MCF 10A (cell line): ENCODE data around the gene EOLA2. TPM values are rescaled to one million over a fixed set of nuclear protein-coding genes. Genes with fewer than 3 reads are reported as not detected.
A peak's percentile ranks its signal among the peaks of the same experiment; 100 is the strongest.
"Not testable (repeated sequence)": the region's sequence is repeated elsewhere in the genome, so short reads cannot be mapped to it uniquely, and the experiment has no call there.

Experiments used
- BruUV-seq: library from RNA; stranded (reverse); fragments of 400-500 nt; replicated peaks from 2 replicates; lab custom pipeline; 2021; lab: Mats Ljungman, UMichigan
- CTCF ChIA-PET: fragments of 300-600 bp; sonication (Branson Sonifier 250); formaldehyde crosslinking; extraction: SDS; loops from one replicate; lab custom pipeline; 2021; ENCODE audit warnings: antibody characterized with exemption, inconsistent platforms; lab: Yijun Ruan, JAX
- POLR2A ChIA-PET: fragments of 300-600, 350-650 bp; sonication (Branson Sonifier 250); formaldehyde crosslinking; extraction: SDS; loops from one replicate; lab custom pipeline; 2020; ENCODE audit warnings: antibody characterized with exemption, inconsistent platforms; lab: Yijun Ruan, JAX
- DNase-seq: peaks from one replicate; pipeline ENCODE4 v3.0.0-alpha.2; 2018; ENCODE audit not compliant: unreplicated experiment
- H3K27ac Mint-ChIP-seq: one replicate; pipeline ENCODE4 v1.8.0; 2022; ENCODE audit warnings: mild to moderate bottlenecking, low read depth, mixed read lengths; ENCODE audit not compliant: unreplicated experiment
- H3K27me3 Mint-ChIP-seq: one replicate; pipeline ENCODE4 v1.8.0; 2022; ENCODE audit warnings: mixed read lengths; ENCODE audit not compliant: insufficient read depth, unreplicated experiment
- H3K36me3 Mint-ChIP-seq: one replicate; pipeline ENCODE4 v1.8.0; 2022; ENCODE audit warnings: mild to moderate bottlenecking, moderate library complexity, mixed read lengths; ENCODE audit not compliant: insufficient read depth, unreplicated experiment
- H3K4me1 Mint-ChIP-seq: one replicate; pipeline ENCODE4 v1.8.0; 2022; ENCODE audit warnings: mixed read lengths; ENCODE audit not compliant: insufficient read depth, unreplicated experiment
- H3K4me3 Mint-ChIP-seq: one replicate; pipeline ENCODE4 v1.8.0; 2022; ENCODE audit warnings: mild to moderate bottlenecking, moderate library complexity, mixed read lengths; ENCODE audit not compliant: unreplicated experiment
- H3K9me3 Mint-ChIP-seq: one replicate; pipeline ENCODE4 v1.8.0; 2022; ENCODE audit warnings: mixed read lengths; ENCODE audit not compliant: unreplicated experiment
- intact Hi-C: fragments of 100-400 bp; cut with micrococcal nuclease; formaldehyde crosslinking; loops from 2 replicates; pipeline ENCODE4 v1.14.1; 2022
- total RNA-seq: library from RNA; stranded (reverse); gene quantifications from 2 replicates; pipeline ENCODE4 v1.2.3, GENCODE V29; 2022
- TF ChIP-seq, protein P1 (sequence below): fragments of 200-600 bp; IDR thresholded peaks from one replicate; pipeline ENCODE4 v1.8.0; 2022; ENCODE audit warnings: antibody characterized with exemption, mild to moderate bottlenecking; ENCODE audit not compliant: unreplicated experiment

EOLA2 gene
- total RNA-seq, 1 experiment from 2014 or later: 47.4 TPM

- POLR2A ChIA-PET: interaction anchor here (0.5 to 3.8 kb wide), 8 partner anchors 23 to 1816 kb away, joined by 3 to 58 read pairs (median 3); partner anchors contain the start of genes EOLA1, MTM1 and MTMR1
- Mint-ChIP-seq H3K9me3 (no peaks in the 10 kb centered on the region), H3K36me3 (no peaks in the 10 kb centered on the region), H3K27me3 (peaks cover 14% of the 10 kb centered on the region), H3K4me1 (no peaks in the 10 kb centered on the region), H3K4me3 (peak overlapping the region; percentile 84), H3K27ac (peak overlapping the region; percentile 100)
- intact Hi-C loops: no loop called here
- no TSS peak for BruUV-seq
- DNase-seq: peak; percentile 86
- TF ChIP-seq, protein P1, sequence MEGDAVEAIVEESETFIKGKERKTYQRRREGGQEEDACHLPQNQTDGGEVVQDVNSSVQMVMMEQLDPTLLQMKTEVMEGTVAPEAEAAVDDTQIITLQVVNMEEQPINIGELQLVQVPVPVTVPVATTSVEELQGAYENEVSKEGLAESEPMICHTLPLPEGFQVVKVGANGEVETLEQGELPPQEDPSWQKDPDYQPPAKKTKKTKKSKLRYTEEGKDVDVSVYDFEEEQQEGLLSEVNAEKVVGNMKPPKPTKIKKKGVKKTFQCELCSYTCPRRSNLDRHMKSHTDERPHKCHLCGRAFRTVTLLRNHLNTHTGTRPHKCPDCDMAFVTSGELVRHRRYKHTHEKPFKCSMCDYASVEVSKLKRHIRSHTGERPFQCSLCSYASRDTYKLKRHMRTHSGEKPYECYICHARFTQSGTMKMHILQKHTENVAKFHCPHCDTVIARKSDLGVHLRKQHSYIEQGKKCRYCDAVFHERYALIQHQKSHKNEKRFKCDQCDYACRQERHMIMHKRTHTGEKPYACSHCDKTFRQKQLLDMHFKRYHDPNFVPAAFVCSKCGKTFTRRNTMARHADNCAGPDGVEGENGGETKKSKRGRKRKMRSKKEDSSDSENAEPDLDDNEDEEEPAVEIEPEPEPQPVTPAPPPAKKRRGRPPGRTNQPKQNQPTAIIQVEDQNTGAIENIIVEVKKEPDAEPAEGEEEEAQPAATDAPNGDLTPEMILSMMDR: no peak
- CTCF ChIA-PET: interaction anchor here (0.9 to 1.6 kb wide), 4 partner anchors 10 to 417 kb away, joined by 3 to 9 read pairs (median 5); no protein-coding TSS in a partner anchor
Observed at GRCh38 chrX:149938881-149939654, 777 bp upstream of the EOLA2 start.

DNA sequence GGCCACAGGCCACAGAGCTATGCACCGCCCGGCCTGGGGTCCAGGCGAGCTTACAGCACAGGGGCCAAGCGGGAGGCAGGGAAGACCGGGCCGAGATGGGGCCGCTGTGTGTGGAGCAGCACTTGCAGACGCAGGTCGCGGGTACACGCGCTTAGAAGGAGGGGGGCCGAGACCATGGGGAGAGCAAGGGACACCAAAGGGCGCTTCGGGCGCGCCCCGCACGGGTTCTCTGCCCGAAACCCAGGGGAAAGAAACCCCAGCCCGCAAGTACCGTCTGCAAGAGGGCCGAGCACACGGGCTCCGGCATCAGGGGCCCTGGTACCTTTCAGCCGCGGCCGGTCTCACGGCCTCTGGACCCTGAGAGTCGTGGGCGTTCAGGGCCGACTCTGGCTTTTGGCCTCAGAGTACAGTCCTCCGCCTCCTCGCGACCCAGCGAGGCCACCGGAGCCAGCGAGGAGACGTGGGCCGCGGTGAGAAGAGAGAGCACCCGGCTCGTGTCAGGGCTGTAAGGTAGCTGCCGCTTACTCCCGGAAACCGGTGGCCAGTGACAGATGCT, 342 bp downstream of the EOLA2 start:
- no peak for DNase-seq
- TSS peak; percentile 66 for BruUV-seq
- peaks cover 11% of the 10 kb centered on the region for H3K36me3 Mint-ChIP-seq
- no peaks in the 10 kb centered on the region for H3K4me1 Mint-ChIP-seq
- H3K9me3 Mint-ChIP-seq: no peaks in the 10 kb centered on the region
- ChIA-PET POLR2A (interaction anchor here (0.6 to 3.8 kb wide), 9 partner anchors 22 to 1815 kb away, joined by 3 to 58 read pairs (median 3); partner anchors contain the start of gene EOLA1), CTCF (interaction anchor here (0.6 to 1.6 kb wide), 4 partner anchors 12 to 561 kb away, joined by 3 to 6 read pairs (median 4); no protein-coding TSS in a partner anchor)
- peak overlapping the region; percentile 100 for H3K27ac Mint-ChIP-seq
- H3K27me3 Mint-ChIP-seq: peaks cover 2% of the 10 kb centered on the region
- intact Hi-C loops: no loop called here
- TF ChIP-seq, protein P1: no peak
- peak overlapping the region; percentile 84 for H3K4me3 Mint-ChIP-seq

DNA sequence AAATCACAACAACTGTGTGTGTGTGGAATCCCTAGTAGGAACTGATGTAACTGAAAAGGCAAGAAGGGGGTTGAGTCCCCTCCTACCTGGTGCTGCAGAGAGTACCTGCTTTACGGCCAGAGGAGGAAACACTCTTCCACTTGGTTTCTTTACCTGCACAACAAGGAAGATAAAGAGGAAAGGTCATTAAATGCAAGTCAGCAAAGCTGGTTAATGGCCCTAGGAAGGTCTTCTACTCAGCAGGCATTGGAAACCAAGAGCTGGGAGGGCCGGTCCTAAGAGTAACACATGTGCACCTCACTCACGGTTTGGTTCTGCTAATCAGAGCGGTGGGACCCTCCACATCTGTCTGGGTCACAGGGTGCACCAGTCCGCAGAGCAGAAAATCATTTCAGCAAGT, 963 bp downstream of the EOLA2 start:
- ChIA-PET CTCF (interaction anchor here (0.6 kb wide), 1 partner anchor 562 kb away, joined by 3 read pairs; no protein-coding TSS in a partner anchor), POLR2A (interaction anchor here (0.6 to 3.8 kb wide), 2 partner anchors 124 to 397 kb away, joined by 3 to 58 read pairs; partner anchors contain the start of gene EOLA1)
- intact Hi-C loops, H3K27me3 Mint-ChIP-seq, DNase-seq, H3K4me1 Mint-ChIP-seq, BruUV-seq, H3K9me3 Mint-ChIP-seq: not testable (repeated sequence)
- H3K36me3 Mint-ChIP-seq: peaks cover 12% of the 10 kb centered on the region
- peak overlapping the region; percentile 78 for H3K27ac Mint-ChIP-seq
- H3K4me3 Mint-ChIP-seq: peak overlapping the region; percentile 84

DNA sequence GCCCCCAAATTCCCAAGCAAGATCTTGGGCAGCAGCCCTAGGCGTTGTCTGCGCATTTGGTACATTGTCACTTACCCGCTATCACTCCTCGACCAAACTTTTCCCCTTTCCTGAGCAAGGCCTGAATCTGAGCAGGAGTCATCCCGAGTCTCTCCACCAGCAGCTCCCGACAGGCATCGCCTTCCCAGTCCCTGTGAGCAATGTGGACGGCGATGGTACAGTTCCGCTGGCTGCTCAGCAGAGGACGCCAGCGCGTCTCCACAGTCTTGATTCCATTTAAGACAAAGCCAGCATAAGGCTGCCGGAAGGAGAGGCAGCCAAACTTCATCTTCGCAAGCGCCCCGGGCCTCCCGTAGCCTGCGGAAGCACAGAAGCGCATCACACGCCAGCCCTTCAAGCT, 4.7 kb downstream of the EOLA2 start:
- H3K36me3 Mint-ChIP-seq: peaks cover 12% of the 10 kb centered on the region
- intact Hi-C loops, H3K4me3 Mint-ChIP-seq, H3K4me1 Mint-ChIP-seq, POLR2A ChIA-PET, H3K27me3 Mint-ChIP-seq, H3K27ac Mint-ChIP-seq, BruUV-seq, DNase-seq, H3K9me3 Mint-ChIP-seq, CTCF ChIA-PET: not testable (repeated sequence)

GRCh38 chrX:149932970-149933369, 5.3 kb downstream of the EOLA2 start:
- H3K36me3 Mint-ChIP-seq: peaks cover 12% of the 10 kb centered on the region
- POLR2A ChIA-PET, intact Hi-C loops, H3K27me3 Mint-ChIP-seq, BruUV-seq, H3K27ac Mint-ChIP-seq, CTCF ChIA-PET, DNase-seq, H3K9me3 Mint-ChIP-seq, H3K4me1 Mint-ChIP-seq, H3K4me3 Mint-ChIP-seq: not testable (repeated sequence)

DNA sequence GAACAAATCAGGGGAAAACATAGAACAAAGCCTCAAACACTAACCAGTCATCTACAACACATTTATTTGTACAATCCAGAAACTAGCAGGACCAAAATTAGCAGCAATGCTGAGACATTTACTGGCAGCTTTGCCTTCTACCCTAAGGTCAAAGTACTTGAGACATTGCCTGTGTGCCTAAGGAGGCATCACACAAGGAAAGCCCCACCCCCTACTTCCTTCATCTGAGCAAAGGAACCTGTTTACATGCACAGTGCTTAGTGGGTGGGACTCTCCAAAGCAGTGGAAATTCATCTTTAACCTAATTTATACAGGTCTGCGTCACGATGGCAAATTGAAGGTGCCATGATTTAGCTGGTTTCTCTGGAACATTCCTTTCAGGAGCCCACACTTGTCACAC, 6.1 kb downstream of the EOLA2 start:
- H3K36me3 Mint-ChIP-seq: peaks cover 12% of the 10 kb centered on the region
- BruUV-seq, POLR2A ChIA-PET, intact Hi-C loops, H3K9me3 Mint-ChIP-seq, H3K27me3 Mint-ChIP-seq, DNase-seq, H3K4me3 Mint-ChIP-seq, H3K27ac Mint-ChIP-seq, H3K4me1 Mint-ChIP-seq, CTCF ChIA-PET: not testable (repeated sequence)

- H3K4me1 Mint-ChIP-seq, POLR2A ChIA-PET, H3K9me3 Mint-ChIP-seq, H3K27ac Mint-ChIP-seq, intact Hi-C loops, BruUV-seq, H3K27me3 Mint-ChIP-seq, H3K4me3 Mint-ChIP-seq, DNase-seq, CTCF ChIA-PET: not testable (repeated sequence)
- H3K36me3 Mint-ChIP-seq: peaks cover 12% of the 10 kb centered on the region
Observed at GRCh38 chrX:149931355-149931754, 6.9 kb downstream of the EOLA2 start.
